Activated naive CD8-positive, alpha-beta T cell treated with anti-CD3 and anti-CD28 coated beads, Interleukin-2, amount 10 ng/mL, durations not matched to agents 7 days and 5 days (primary cell): ENCODE measurements around the gene HELZ. TPM values are rescaled to one million over a fixed set of nuclear protein-coding genes. Genes with fewer than 3 reads are reported as not detected.
"Not testable (repeated sequence)": the region's sequence is repeated elsewhere in the genome, so short reads cannot be mapped to it uniquely, and the experiment has no call there.

ENCODE experiments used
- ATAC-seq: fragments of 150-1000 bp; cut with Tn5 transposase; one replicate; pipeline ENCODE4 v1.10.0; 2021; ENCODE audit warnings: low read depth, moderate library complexity
- POLR2A ChIA-PET: fragments of 350-600 bp; sonication (Branson Sonifier 250); formaldehyde crosslinking; loops from one replicate; lab custom pipeline; 2021; ENCODE audit warnings: antibody characterized with exemption; lab: Charles Lee
- DNase-seq: peaks from one replicate; pipeline ENCODE4 v3.0.0; 2021
- H3K27ac Mint-ChIP-seq: one replicate; pipeline ENCODE4 v1.8.0; 2022; ENCODE audit warnings: mild to moderate bottlenecking, mixed read lengths
- H3K27me3 Mint-ChIP-seq: one replicate; pipeline ENCODE4 v1.8.0; 2022; ENCODE audit warnings: mild to moderate bottlenecking, moderate library complexity, mixed read lengths
- H3K36me3 Mint-ChIP-seq: one replicate; pipeline ENCODE4 v1.8.0; 2021; ENCODE audit warnings: mild to moderate bottlenecking, mixed read lengths
- H3K4me1 Mint-ChIP-seq: one replicate; pipeline ENCODE4 v1.8.0; 2021; ENCODE audit warnings: mixed read lengths
- H3K4me3 Mint-ChIP-seq: one replicate; pipeline ENCODE4 v1.8.0; 2022; ENCODE audit warnings: mild to moderate bottlenecking, moderate library complexity, mixed read lengths
- H3K9me3 Mint-ChIP-seq: one replicate; pipeline ENCODE4 v1.8.0; 2021; ENCODE audit warnings: mixed read lengths
- total RNA-seq, 2 experiments: library from RNA; stranded (reverse); gene quantifications; one replicate each; pipeline ENCODE4 v1.2.3, GENCODE V29; 2021

The HELZ gene
- total RNA-seq, 2 experiments from 2014 or later, result 84.8 to 86.2 TPM

DNA sequence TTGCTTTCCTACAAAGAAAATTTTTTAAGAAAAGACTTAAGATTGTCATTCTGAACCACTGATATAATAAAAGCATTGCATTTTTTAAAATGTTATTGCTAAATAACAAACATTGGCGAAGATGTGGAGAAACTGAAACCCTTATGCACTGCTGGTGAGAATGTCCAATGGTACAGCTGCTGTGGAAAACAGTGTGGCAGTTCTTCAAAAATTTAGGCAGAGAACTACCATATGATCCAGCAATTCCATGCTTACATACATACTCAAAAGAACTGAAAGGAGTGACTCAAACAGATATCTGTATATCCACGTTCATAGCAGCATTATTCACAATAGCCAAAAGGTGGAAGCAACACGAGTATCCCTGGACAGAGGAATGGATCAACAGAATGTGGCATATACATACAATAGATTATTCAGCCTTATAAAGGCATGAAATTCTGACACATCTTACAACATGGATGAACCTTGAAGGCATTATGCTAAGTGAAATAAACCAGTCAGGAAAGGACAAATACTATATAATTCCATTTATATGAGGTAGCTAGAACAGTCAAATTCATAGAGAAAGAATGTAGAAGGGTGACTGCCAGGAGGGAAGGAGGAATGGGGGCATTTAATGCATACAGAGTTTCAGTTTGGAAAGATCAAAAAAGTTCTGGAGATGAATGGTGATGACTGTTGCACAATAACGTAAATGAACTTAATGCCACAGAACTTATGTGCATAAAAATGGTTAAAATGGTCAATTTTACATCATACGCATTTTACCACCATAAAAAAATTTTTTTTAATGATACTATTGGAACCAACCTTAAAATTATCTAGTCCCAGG, 108.6 kb downstream of the HELZ start:
- POLR2A ChIA-PET, result no interaction called here
- no peak for DNase-seq
- Mint-ChIP-seq H3K4me3 (no peak overlapping the region), H3K27ac (no peak overlapping the region), H3K27me3 (no peaks in the 10 kb centered on the region), H3K36me3 (peaks cover 34% of the 10 kb centered on the region), H3K4me1 (peaks cover 26% of the 10 kb centered on the region), H3K9me3 (no peaks in the 10 kb centered on the region)
- ATAC-seq, result no peak

DNA sequence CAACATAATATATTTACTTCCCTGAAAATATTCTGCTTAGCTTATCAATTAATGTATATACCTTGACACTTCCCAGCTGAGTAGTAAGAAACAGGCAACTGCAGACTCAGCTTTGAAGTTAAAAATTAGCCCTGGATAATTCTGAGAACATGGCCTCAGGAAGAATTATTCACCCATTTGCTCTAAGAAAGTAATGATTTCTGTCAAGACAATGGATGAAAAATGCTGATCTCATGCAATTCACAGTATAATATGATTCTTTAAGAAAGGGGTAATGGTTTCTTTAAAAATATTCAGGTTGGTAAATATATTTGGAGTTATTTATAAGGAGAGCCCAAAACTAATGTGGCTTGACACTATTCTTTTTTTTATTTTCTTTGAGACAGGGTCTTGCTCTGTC, 111.8 kb downstream of the HELZ start:
- Mint-ChIP-seq H3K36me3 (peaks cover 28% of the 10 kb centered on the region), H3K27me3 (no peaks in the 10 kb centered on the region), H3K27ac (no peak overlapping the region), H3K4me1 (peaks cover 8% of the 10 kb centered on the region), H3K9me3 (no peaks in the 10 kb centered on the region), H3K4me3 (no peak overlapping the region)
- ATAC-seq, result no peak
- POLR2A ChIA-PET, result no interaction called here
- DNase-seq, result no peak

GRCh38 chr17:67132366-67132765, 112.6 kb downstream of the HELZ start:
- no peak overlapping the region for H3K27ac Mint-ChIP-seq
- H3K36me3 Mint-ChIP-seq, result peaks cover 25% of the 10 kb centered on the region
- DNase-seq (no peak), ATAC-seq (no peak)
- H3K27me3 Mint-ChIP-seq, result no peaks in the 10 kb centered on the region
- no peak overlapping the region for H3K4me3 Mint-ChIP-seq
- no peaks in the 10 kb centered on the region for H3K9me3 Mint-ChIP-seq
- peaks cover 5% of the 10 kb centered on the region for H3K4me1 Mint-ChIP-seq
- POLR2A ChIA-PET, result no interaction called here

GRCh38 chr17:67130768-67131167, 114.2 kb downstream of the HELZ start:
- H3K9me3 Mint-ChIP-seq, result no peaks in the 10 kb centered on the region
- POLR2A ChIA-PET, result no interaction called here
- no peak for DNase-seq
- H3K27ac Mint-ChIP-seq, result no peak overlapping the region
- peaks cover 4% of the 10 kb centered on the region for H3K4me1 Mint-ChIP-seq
- peaks cover 17% of the 10 kb centered on the region for H3K36me3 Mint-ChIP-seq
- H3K27me3 Mint-ChIP-seq, result no peaks in the 10 kb centered on the region
- ATAC-seq, result no peak
- no peak overlapping the region for H3K4me3 Mint-ChIP-seq

DNA sequence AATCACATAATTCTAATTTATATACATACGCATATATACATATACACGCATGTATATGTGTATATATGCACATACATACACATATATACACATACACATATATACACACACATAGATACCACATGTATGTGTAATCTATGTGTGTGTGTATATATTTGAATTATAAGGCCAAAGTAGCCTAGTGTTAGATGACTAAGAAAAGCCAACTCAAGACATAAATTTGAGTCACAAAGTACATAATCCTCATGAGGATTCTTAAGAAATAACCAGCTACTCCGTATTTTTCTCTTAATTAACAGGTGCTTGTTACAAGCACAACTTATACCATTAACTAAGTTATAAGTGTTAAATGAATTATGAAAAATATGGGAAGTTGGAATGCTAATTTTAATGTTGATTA, 115.7 kb downstream of the HELZ start:
- no peaks in the 10 kb centered on the region for H3K9me3 Mint-ChIP-seq
- no peak overlapping the region for H3K4me3 Mint-ChIP-seq
- H3K36me3 Mint-ChIP-seq, result peaks cover 13% of the 10 kb centered on the region
- ATAC-seq (no peak), DNase-seq (no peak)
- no peak overlapping the region for H3K27ac Mint-ChIP-seq
- H3K4me1 Mint-ChIP-seq, result peaks cover 4% of the 10 kb centered on the region
- no peaks in the 10 kb centered on the region for H3K27me3 Mint-ChIP-seq
- POLR2A ChIA-PET, result no interaction called here

GRCh38 chr17:67128700-67129099, 116.3 kb downstream of the HELZ start:
- Mint-ChIP-seq H3K4me1 (peaks cover 4% of the 10 kb centered on the region), H3K36me3 (peaks cover 14% of the 10 kb centered on the region), H3K4me3 (no peak overlapping the region), H3K27me3 (no peaks in the 10 kb centered on the region), H3K9me3 (no peaks in the 10 kb centered on the region), H3K27ac (no peak overlapping the region)
- ATAC-seq (no peak), DNase-seq (no peak)
- POLR2A ChIA-PET, result no interaction called here

- no peaks in the 10 kb centered on the region for H3K27me3 Mint-ChIP-seq
- peaks cover 6% of the 10 kb centered on the region for H3K4me1 Mint-ChIP-seq
- POLR2A ChIA-PET, result no interaction called here
- H3K4me3 Mint-ChIP-seq, result no peak overlapping the region
- no peak overlapping the region for H3K27ac Mint-ChIP-seq
- H3K9me3 Mint-ChIP-seq, result no peaks in the 10 kb centered on the region
- ATAC-seq (no peak), DNase-seq (no peak)
- peaks cover 15% of the 10 kb centered on the region for H3K36me3 Mint-ChIP-seq
Observed at GRCh38 chr17:67127925-67128324, 117.1 kb downstream of the HELZ start.

- DNase-seq (no peak), ATAC-seq (no peak)
- Mint-ChIP-seq H3K36me3 (peaks cover 12% of the 10 kb centered on the region), H3K27me3 (no peaks in the 10 kb centered on the region), H3K9me3 (no peaks in the 10 kb centered on the region), H3K27ac (no peak overlapping the region), H3K4me3 (no peak overlapping the region), H3K4me1 (peaks cover 6% of the 10 kb centered on the region)
- POLR2A ChIA-PET, result no interaction called here
Observed at GRCh38 chr17:67126983-67127382, 118.0 kb downstream of the HELZ start.

DNA sequence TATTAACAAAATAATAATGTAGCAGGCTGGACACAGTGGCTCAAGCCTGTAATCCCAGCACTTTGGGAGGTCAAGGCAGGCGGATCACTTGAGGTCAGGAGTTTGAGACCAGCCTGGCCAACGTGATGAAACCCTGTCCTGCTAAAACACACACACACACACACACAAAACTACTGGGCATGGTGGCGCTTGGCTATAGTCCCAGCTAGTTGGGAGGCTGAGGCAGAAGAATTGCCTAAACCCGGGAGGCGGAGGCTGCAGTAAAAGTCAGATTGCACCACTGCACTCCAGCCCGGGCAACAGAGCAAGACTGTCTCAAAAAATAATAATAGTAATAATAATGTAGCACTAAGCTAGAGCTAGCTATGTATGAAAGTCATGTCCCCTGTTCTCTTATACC, 118.5 kb downstream of the HELZ start:
- H3K27me3 Mint-ChIP-seq, H3K4me1 Mint-ChIP-seq, H3K4me3 Mint-ChIP-seq, H3K9me3 Mint-ChIP-seq, DNase-seq, POLR2A ChIA-PET, ATAC-seq, H3K27ac Mint-ChIP-seq: not testable (repeated sequence)
- H3K36me3 Mint-ChIP-seq, result peaks cover 12% of the 10 kb centered on the region

DNA sequence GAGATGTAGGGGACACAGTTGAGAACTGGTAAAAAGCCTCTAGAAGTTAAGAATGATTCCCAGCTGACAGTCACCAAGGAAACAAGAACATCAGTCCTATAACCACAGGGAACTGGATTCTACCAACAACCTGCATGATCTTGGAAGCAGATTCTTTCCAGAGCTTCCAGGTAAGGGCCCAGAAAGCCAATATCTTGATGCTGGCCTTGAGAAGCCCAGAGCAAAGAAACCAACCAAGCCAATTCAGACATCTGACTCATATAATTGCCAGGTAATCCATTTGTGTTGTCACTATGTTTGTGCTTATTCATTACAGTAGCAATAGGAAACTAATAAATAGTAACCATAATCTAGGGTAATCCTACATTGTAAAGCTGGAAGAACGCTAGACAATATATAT, 119.1 kb downstream of the HELZ start:
- Mint-ChIP-seq H3K9me3 (no peaks in the 10 kb centered on the region), H3K36me3 (peaks cover 18% of the 10 kb centered on the region), H3K27ac (no peak overlapping the region), H3K4me1 (peaks cover 6% of the 10 kb centered on the region), H3K27me3 (no peaks in the 10 kb centered on the region), H3K4me3 (no peak overlapping the region)
- POLR2A ChIA-PET, result no interaction called here
- ATAC-seq, result no peak
- no peak for DNase-seq

DNA sequence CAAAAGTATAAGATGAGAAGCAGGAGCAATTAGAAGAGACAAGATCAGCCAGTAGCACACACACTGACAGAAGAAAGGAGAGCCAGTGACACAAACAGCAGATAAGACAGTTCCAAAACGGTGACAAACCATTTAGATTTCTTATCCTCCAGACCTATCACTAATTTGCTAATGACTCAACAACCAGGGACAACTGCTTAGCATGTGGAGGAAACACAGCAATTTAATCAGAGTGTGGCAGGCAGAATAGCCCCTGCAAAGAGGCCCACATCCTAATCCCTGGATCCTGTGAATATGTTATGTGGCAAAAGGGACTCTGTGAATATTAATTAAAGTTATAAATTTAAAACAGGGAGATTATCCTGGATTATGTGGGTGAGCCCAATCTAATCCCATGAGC, 119.6 kb downstream of the HELZ start:
- Mint-ChIP-seq H3K36me3 (peaks cover 22% of the 10 kb centered on the region), H3K27me3 (no peaks in the 10 kb centered on the region), H3K27ac (no peak overlapping the region), H3K4me3 (no peak overlapping the region), H3K9me3 (no peaks in the 10 kb centered on the region), H3K4me1 (peaks cover 6% of the 10 kb centered on the region)
- ATAC-seq (no peak), DNase-seq (no peak)
- POLR2A ChIA-PET, result no interaction called here

- Mint-ChIP-seq H3K36me3 (peaks cover 27% of the 10 kb centered on the region), H3K4me1 (peaks cover 6% of the 10 kb centered on the region), H3K9me3 (no peaks in the 10 kb centered on the region), H3K27ac (no peak overlapping the region), H3K27me3 (no peaks in the 10 kb centered on the region), H3K4me3 (no peak overlapping the region)
- POLR2A ChIA-PET, result no interaction called here
- DNase-seq, result no peak
- ATAC-seq, result no peak
Observed at GRCh38 chr17:67124450-67125148, 120.4 kb downstream of the HELZ start.

DNA sequence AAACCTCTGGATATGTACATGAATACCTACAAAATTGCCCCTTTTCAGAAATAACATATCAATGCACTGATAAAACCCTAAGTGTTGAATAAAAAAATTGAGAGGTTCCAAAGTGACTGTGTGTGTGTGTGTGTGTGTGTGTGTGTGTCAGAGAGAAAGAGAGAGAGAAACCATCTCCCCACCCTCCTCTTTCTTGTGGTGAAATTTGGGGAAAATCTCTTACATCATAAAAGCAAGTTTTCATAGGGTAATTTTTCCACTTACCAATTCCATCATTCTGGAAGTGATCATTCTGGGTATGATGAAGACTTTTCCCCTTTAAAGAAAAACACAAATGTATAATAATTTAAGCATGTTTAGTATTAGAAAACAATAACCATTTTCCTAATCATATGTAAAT, 121.3 kb downstream of the HELZ start:
- H3K9me3 Mint-ChIP-seq, result no peaks in the 10 kb centered on the region
- peaks cover 6% of the 10 kb centered on the region for H3K4me1 Mint-ChIP-seq
- no peak overlapping the region for H3K27ac Mint-ChIP-seq
- ATAC-seq (no peak), DNase-seq (no peak)
- H3K27me3 Mint-ChIP-seq, result no peaks in the 10 kb centered on the region
- POLR2A ChIA-PET, result no interaction called here
- H3K4me3 Mint-ChIP-seq, result no peak overlapping the region
- peaks cover 31% of the 10 kb centered on the region for H3K36me3 Mint-ChIP-seq

DNA sequence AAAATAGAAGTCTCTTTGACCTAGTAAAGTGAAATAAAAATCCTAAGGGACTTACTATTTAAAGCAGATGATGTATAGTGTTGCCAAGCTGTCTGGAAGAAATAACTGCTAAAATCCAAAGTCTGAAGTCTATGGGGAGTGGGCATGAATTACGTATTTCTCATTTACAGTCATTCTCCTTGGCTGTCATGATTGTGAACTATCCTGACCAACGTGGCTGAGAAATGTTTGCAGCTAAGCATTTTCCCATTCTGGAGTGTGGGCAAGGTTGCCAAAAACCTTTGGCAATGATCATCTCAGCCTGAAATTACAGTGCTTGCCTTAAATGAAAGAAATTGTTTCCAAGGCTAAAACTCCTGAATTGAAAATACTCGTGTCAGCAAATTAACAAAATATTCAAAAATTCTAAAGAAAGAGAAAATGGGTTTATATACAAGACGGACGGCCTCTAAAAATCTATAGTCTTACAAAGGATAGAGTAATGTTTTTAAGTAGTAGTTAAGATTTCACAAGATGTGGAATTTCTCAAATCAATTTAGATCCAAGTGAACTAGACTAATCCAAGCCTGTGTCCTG, 123.6 kb downstream of the HELZ start:
- DNase-seq (no peak), ATAC-seq (no peak)
- peaks cover 47% of the 10 kb centered on the region for H3K36me3 Mint-ChIP-seq
- no peak overlapping the region for H3K4me3 Mint-ChIP-seq
- peaks cover 5% of the 10 kb centered on the region for H3K9me3 Mint-ChIP-seq
- H3K27me3 Mint-ChIP-seq, result no peaks in the 10 kb centered on the region
- H3K27ac Mint-ChIP-seq, result no peak overlapping the region
- peaks cover 2% of the 10 kb centered on the region for H3K4me1 Mint-ChIP-seq
- POLR2A ChIA-PET, result no interaction called here
